GM23248 (cell line): ENCODE measurements around the gene DUSP10. TPM values are rescaled to one million over a fixed set of nuclear protein-coding genes. Genes with fewer than 3 reads are reported as not detected.
A peak's percentile ranks its signal among the peaks of the same experiment; 100 is the strongest.

Source experiments
- DNase-seq: peaks from one replicate; pipeline ENCODE4 v3.0.0-alpha.2; 2015
- H2AFZ ChIP-seq: fragments of 200-600 bp; sonication (generic); 2 replicates; pipeline ENCODE4 v1.6.1; 2016; ENCODE audit warnings: antibody characterized with exemption
- H3F3A ChIP-seq: fragments of 200-600 bp; sonication (generic); 2 replicates; pipeline ENCODE4 v1.6.1; 2016; ENCODE audit warnings: mild to moderate bottlenecking, antibody characterized with exemption, mixed run types; ENCODE audit not compliant: insufficient read depth
- H3K27ac ChIP-seq: fragments of 200-600 bp; sonication (generic); 2 replicates; pipeline ENCODE4 v1.5.1; 2016; ENCODE audit warnings: mild to moderate bottlenecking
- H3K27me3 ChIP-seq: fragments of 200-600 bp; sonication (generic); replicated peaks from 2 replicates; pipeline ENCODE4 v1.6.1; 2016; ENCODE audit warnings: mild to moderate bottlenecking; ENCODE audit not compliant: insufficient read depth
- H3K36me3 ChIP-seq: fragments of 200-600 bp; sonication (generic); 2 replicates; pipeline ENCODE4 v1.6.1; 2016; ENCODE audit warnings: low read depth, mild to moderate bottlenecking
- H3K4me1 ChIP-seq: fragments of 200-600 bp; sonication (generic); 2 replicates; pipeline ENCODE4 v1.6.1; 2016; ENCODE audit warnings: mild to moderate bottlenecking; ENCODE audit not compliant: insufficient read depth
- H3K4me2 ChIP-seq: fragments of 200-600 bp; sonication (generic); one replicate; pipeline ENCODE4 v1.6.1; 2016; ENCODE audit warnings: mild to moderate bottlenecking; ENCODE audit not compliant: unreplicated experiment
- H3K4me3 ChIP-seq: fragments of 200-600 bp; sonication (generic); 2 replicates; pipeline ENCODE4 v1.5.1; 2016; ENCODE audit warnings: mild to moderate bottlenecking
- H3K79me2 ChIP-seq: fragments of 200-600 bp; sonication (generic); 2 replicates; pipeline ENCODE4 v1.6.1; 2016; ENCODE audit warnings: mild to moderate bottlenecking; ENCODE audit not compliant: insufficient read depth
- H3K9ac ChIP-seq: fragments of 200-600 bp; sonication (generic); 2 replicates; pipeline ENCODE4 v1.6.1; 2016; ENCODE audit warnings: mild to moderate bottlenecking
- H3K9me2 ChIP-seq: fragments of 200-600 bp; sonication (generic); 2 replicates; pipeline ENCODE4 v1.6.1; 2016; ENCODE audit warnings: mixed run types, mild to moderate bottlenecking, moderate library complexity; ENCODE audit not compliant: insufficient read depth
- H3K9me3 ChIP-seq: fragments of 200-600 bp; sonication (generic); one replicate; pipeline ENCODE4 v1.6.1; 2017; ENCODE audit warnings: low read depth
- H4K20me1 ChIP-seq: fragments of 200-600 bp; sonication (generic); 2 replicates; pipeline ENCODE4 v1.6.0; 2016; ENCODE audit not compliant: insufficient read depth
- EZH2 ChIP-seq: fragments of 200-600 bp; sonication (generic); IDR thresholded peaks from 2 replicates; pipeline ENCODE4 v1.6.1; 2018; ENCODE audit warnings: antibody characterized with exemption, mild to moderate bottlenecking; ENCODE audit not compliant: insufficient read depth, poor library complexity, severe bottlenecking
- EZH2phosphoT487 ChIP-seq: fragments of 200-600 bp; sonication (generic); IDR thresholded peaks from 2 replicates; pipeline ENCODE4 v1.6.1; 2018; ENCODE audit warnings: antibody characterized with exemption, moderate library complexity, mild to moderate bottlenecking, low read depth; ENCODE audit not compliant: insufficient read depth
- WGBS, 2 experiments: methylation state at CpG; one replicate each; pipeline ENCODE4 v1.1.6; 2015 to 2017; ENCODE audit warnings: low lambda C conversion rate in 2 of 2, low coverage in 1 of 2; ENCODE audit errors: missing lambda C conversion rate in 2 of 2; 5-methylcytosine and 5-hydroxymethylcytosine counted together
- in situ Hi-C: fragments of 300-500 bp; cut with MboI; formaldehyde crosslinking; loops from 2 replicates; pipeline ENCODE4 v1.15.0; 2020
- polyA plus RNA-seq: library from polyadenylated mRNA; unstranded; fragments of >200 nt; fragmentation: Nextera tagmentation; extraction: Ambion mirVana; gene quantifications from 2 replicates; pipeline ENCODE4 v1.2.1, GENCODE V29; 2016
- total RNA-seq: library from RNA; depleted of rRNA; stranded (reverse); fragments of >200 nt; shearing (Covaris generic); gene quantifications from 2 replicates; pipeline ENCODE4 v1.2.3, GENCODE V29; 2014

Gene DUSP10
- total and polyA plus RNA-seq, 2 experiments from 2014 or later, result 10.5 to 16.4 TPM

DNA sequence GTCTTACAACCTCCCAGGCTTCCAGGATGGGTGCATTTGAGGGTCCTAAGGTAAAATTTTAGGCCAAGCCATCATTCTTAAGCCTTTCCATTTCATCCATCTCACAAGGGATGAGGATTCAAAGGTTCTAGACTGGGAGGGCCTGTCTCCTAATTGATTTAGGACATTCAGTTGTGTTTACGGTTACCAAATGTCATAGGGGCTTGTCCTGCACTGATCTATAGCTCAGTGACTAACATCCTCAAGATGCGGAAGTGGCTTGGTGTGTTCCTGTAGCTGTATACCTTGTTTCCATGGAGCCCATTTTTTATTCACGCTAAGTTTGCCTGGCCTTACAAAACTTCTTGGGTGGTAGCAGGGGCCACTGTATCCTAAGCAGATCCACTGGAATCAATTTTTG, 52.8 kb downstream of the DUSP10 start:
- Histone ChIP-seq H3K79me2 (no peaks in the 10 kb centered on the region), H3K9me2 (no peaks in the 10 kb centered on the region), H3K4me1 (peaks cover under 1% of the 10 kb centered on the region; the same call in 1 of the 2 replicates), H3K27me3 (no peaks in the 10 kb centered on the region), H3K4me3 (no peak overlapping the region), H3K4me2 (no peak overlapping the region), H3K9ac (no peak overlapping the region), H3F3A (no peaks in the 10 kb centered on the region), H3K9me3 (no peaks in the 10 kb centered on the region), H3K27ac (no peak overlapping the region), H3K36me3 (no peaks in the 10 kb centered on the region), H2AFZ (no peak overlapping the region), H4K20me1 (no peaks in the 10 kb centered on the region)
- TF ChIP-seq EZH2 (no peak), EZH2phosphoT487 (no peak)
- in situ Hi-C loops, result no loop called here
- WGBS, 2 experiments, result 99 to 100% methylated on average over 3 of the region's 3 CpGs
- no peak for DNase-seq

DNA sequence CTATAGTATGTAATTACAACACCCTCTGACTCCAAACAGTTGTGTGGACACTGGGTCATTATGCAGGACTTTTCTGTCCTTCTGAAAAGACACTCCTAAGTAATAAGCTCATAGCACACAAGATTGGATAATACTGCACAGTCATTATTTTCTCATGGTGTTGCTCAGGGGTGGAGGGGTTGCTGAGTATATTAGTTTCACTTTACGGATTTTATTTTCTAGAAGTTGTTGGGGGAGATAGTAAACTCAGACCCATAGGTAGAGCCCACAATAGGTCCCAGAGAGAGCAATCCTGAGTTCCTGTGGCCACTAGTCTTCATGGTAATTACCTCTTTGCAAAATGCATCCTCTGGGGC, 53.4 kb downstream of the DUSP10 start:
- no peak for TF ChIP-seq EZH2
- Histone ChIP-seq H4K20me1 (no peaks in the 10 kb centered on the region), H3K36me3 (no peaks in the 10 kb centered on the region), H3K4me2 (no peak overlapping the region), H3K9ac (no peak overlapping the region), H3K27me3 (no peaks in the 10 kb centered on the region), H3K79me2 (no peaks in the 10 kb centered on the region), H3K27ac (no peak overlapping the region), H3F3A (no peaks in the 10 kb centered on the region), H3K9me3 (no peaks in the 10 kb centered on the region), H2AFZ (no peak overlapping the region), H3K4me1 (peaks cover 6% of the 10 kb centered on the region), H3K4me3 (no peak overlapping the region), H3K9me2 (no peaks in the 10 kb centered on the region)
- DNase-seq, result no peak
- 91 to 100% methylated on average over 1 of the region's 1 CpG for WGBS, 2 experiments
- in situ Hi-C loops, result no loop called here

DNA sequence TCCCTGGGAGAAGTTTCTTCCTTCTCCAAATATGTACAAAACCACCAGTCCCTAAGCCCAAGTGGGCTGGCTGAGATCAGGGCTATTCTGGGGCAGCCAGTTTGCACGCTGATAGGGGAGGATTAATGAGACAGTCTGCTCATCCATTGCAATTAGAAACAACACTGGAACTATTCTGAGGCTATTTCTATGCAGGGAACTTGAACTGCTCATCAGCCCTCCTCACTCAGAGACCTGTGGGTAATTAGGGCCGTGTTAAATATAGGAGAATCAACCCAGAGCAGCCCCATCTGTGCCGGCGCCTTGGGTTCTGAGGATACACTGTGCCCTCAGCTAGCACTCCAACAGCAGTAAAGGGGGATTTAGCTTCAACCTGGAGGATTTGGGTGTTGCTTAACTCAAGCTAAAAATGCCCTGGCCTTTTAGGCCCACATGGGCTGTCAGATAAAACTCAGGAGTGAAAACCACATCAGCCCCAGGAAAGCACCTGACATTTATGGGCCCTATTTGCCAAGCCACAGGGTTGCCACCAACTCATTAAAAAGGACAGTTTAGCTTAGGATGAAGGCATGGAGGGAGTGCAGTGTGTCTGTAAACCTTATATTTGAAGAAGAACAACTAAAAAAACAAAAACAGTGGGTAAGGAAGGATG, 53.9 kb downstream of the DUSP10 start:
- Histone ChIP-seq H3K27me3 (no peaks in the 10 kb centered on the region), H4K20me1 (no peaks in the 10 kb centered on the region), H2AFZ (no peak overlapping the region), H3K79me2 (no peaks in the 10 kb centered on the region), H3K9me3 (no peaks in the 10 kb centered on the region), H3K27ac (no peak overlapping the region), H3F3A (no peaks in the 10 kb centered on the region), H3K9ac (no peak overlapping the region), H3K4me1 (peaks cover 6% of the 10 kb centered on the region), H3K9me2 (no peaks in the 10 kb centered on the region), H3K36me3 (no peaks in the 10 kb centered on the region), H3K4me2 (no peak overlapping the region), H3K4me3 (no peak overlapping the region)
- WGBS, 2 experiments, result 93 to 96% methylated on average over 4 of the region's 4 CpGs
- in situ Hi-C loops, result no loop called here
- no peak for DNase-seq
- no peak for TF ChIP-seq EZH2phosphoT487
- TF ChIP-seq EZH2, result no peak

DNA sequence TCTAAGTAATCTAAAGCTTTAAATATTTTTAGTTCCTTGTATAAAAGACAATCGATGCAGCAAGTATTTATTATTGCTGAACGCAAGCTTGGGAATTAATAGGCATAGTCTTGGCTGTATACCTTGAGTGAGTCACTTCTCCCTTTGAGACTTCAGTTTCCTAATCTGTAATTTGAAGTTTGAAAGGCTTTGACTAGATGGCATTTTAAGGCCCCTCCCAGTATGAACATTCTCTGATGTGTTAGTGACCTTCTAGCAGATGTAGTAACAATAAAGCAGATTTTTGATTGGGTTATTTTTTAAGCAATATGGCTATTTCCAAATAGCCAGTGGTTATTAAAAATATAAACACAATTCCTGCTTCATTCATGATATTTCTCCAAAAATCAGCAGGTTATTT, 58.2 kb downstream of the DUSP10 start:
- peak; percentile 43 for DNase-seq
- Histone ChIP-seq H3K9ac (no peak overlapping the region), H3K79me2 (no peaks in the 10 kb centered on the region), H2AFZ (no peak overlapping the region), H3K36me3 (no peaks in the 10 kb centered on the region), H3F3A (no peaks in the 10 kb centered on the region), H3K9me2 (no peaks in the 10 kb centered on the region), H4K20me1 (no peaks in the 10 kb centered on the region), H3K9me3 (no peaks in the 10 kb centered on the region), H3K4me3 (no peak overlapping the region), H3K4me1 (peaks cover 6% of the 10 kb centered on the region), H3K4me2 (no peak overlapping the region), H3K27me3 (no peaks in the 10 kb centered on the region), H3K27ac (no peak overlapping the region)
- 8 to 16% methylated on average over 2 of the region's 2 CpGs for WGBS, 2 experiments
- in situ Hi-C loops, result no loop called here
- TF ChIP-seq EZH2 (no peak), EZH2phosphoT487 (no peak)

DNA sequence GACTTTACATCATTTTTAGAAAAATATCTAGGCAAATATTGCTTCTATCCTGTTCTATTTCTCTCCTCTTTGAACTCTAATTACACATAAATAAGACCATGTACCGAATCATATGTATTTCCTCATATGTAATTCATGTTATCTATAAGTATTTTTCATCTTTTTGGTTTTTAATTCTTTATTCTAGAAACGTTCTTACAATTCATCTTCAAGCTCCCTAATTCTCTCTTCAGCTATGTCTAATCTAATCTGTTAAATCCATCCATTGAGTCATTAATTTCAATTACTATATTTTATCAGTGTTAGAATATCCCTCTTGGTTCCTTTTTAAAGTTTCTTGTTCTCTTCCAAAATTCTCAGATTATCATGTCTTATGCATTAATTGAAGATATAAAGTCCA, 61.8 kb downstream of the DUSP10 start:
- no peak overlapping the region for H3K4me3 ChIP-seq
- peaks cover 6% of the 10 kb centered on the region for H3K4me1 ChIP-seq
- H3K36me3 ChIP-seq, result no peaks in the 10 kb centered on the region
- TF ChIP-seq EZH2 (no peak), EZH2phosphoT487 (no peak)
- no peaks in the 10 kb centered on the region for H3K9me2 ChIP-seq
- DNase-seq, result no peak
- no peaks in the 10 kb centered on the region for H4K20me1 ChIP-seq
- H3K9me3 ChIP-seq, result no peaks in the 10 kb centered on the region
- H3K27ac ChIP-seq, result no peak overlapping the region
- in situ Hi-C loops, result no loop called here
- H3K79me2 ChIP-seq, result no peaks in the 10 kb centered on the region
- no peak overlapping the region for H2AFZ ChIP-seq
- H3K9ac ChIP-seq, result no peak overlapping the region
- 45 to 68% methylated on average over 2 of the region's 2 CpGs for WGBS, 2 experiments
- H3K27me3 ChIP-seq, result no peaks in the 10 kb centered on the region
- no peak overlapping the region for H3K4me2 ChIP-seq
- H3F3A ChIP-seq, result no peaks in the 10 kb centered on the region
